Hematopoietic multipotent progenitor cell treated with erythropoietin and hydrocortisone succinate and interleukin-3 and kit ligand, for 8 days (in vitro differentiated cells): ENCODE data around the gene PPP1R13B.

Experiments
- DNase-seq: peaks from one replicate; pipeline ENCODE4 v3.0.0-alpha.2; 2015

PPP1R13B gene

DNA sequence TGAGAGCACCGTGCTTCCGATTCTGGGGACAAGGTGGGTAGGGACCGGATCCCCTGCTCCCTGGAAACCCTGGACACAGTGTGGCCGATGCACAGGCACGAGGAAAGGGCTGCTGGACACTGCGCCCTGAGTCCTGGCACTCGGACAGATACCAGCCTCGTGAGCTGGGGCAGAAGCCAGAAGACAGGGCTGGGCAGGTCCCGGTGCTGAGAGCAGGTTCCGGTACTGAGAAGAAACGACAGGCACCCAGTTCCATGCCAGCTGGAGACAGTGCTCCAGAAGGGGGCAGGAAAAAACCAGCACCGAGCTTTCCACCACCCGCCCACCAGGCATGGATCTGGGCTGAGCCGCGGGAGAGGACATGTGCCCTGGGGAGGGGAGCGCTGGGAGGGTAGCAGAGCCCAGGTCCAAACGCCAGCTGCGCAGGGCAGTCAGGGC lies 138.6 kb downstream of the PPP1R13B start:
- no peak for DNase-seq

DNA sequence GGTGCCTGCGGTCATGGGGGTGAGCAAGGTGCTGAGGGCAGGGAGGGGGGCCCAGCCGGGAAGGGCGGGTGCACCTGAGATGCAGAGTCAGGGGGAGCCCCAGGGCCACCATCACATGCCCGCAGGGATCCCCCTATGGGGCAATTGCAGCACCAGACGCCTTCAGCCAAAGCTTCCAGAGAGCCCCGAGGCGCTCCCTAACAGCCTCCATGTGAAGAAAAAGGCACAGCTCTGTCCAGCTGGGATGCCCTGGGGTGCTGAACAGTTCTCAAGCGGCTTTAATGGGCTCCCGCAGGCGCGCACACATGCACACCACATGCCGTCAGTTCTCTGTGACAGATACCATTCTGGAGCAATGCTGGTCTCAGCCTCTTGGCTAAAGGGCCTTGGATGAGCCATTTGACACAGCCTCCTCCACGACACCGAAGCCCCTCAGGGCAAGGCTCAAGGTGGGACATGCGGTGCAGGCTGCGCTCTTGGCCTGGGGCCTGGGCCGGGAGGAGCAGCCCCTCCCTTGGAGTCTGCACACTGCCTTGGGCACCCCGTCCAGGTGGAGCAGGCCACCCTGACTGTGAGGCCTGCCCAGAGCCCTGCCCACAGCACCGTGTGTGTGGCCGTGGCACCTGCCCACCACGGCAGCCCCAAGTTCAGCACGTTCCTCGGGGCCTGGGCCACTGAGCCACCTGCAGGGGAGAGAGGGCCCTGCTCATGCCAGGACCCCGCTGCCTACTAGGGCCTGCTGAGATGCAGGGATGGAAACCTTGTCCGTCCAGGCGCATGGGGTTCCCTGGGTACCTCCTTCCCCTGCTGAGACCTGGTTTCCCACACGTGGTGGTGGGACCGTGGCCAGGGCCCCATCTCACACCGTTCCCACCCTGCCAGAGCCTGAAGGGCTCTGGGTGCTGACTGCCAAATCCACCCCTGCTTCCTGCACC lies 139.8 kb downstream of the PPP1R13B start:
- DNase-seq, result no peak

- no peak for DNase-seq
These were observed 140.6 kb downstream of the PPP1R13B start for GRCh38 chr14:103706551-103707328.

GRCh38 chr14:103705504-103706284 lies 141.7 kb downstream of the PPP1R13B start:
- no peak for DNase-seq

DNA sequence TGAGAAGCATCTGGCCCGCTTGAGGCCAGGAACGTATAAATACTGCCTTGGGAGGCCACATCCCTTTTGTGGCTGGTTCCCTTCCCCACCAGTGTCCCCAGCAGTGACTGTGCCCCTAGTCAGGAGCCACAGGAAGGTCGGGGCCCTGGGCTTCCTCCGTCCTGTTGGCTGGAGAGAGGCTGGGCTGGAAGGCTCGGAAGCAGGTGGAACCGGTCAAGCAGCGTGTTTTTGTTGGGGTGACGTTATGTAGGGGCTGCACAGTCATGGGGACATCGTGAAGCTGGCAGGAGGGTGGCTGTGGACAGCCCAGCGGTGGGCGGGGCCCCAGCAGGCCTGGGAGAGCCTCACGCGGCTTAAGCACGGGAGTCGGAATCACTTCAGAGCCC lies 142.3 kb downstream of the PPP1R13B start:
- no peak for DNase-seq

GRCh38 chr14:103704708-103705107 lies 142.7 kb downstream of the PPP1R13B start:
- no peak for DNase-seq

- DNase-seq, result no peak
These were observed 143.7 kb downstream of the PPP1R13B start for GRCh38 chr14:103703433-103704385.

DNA sequence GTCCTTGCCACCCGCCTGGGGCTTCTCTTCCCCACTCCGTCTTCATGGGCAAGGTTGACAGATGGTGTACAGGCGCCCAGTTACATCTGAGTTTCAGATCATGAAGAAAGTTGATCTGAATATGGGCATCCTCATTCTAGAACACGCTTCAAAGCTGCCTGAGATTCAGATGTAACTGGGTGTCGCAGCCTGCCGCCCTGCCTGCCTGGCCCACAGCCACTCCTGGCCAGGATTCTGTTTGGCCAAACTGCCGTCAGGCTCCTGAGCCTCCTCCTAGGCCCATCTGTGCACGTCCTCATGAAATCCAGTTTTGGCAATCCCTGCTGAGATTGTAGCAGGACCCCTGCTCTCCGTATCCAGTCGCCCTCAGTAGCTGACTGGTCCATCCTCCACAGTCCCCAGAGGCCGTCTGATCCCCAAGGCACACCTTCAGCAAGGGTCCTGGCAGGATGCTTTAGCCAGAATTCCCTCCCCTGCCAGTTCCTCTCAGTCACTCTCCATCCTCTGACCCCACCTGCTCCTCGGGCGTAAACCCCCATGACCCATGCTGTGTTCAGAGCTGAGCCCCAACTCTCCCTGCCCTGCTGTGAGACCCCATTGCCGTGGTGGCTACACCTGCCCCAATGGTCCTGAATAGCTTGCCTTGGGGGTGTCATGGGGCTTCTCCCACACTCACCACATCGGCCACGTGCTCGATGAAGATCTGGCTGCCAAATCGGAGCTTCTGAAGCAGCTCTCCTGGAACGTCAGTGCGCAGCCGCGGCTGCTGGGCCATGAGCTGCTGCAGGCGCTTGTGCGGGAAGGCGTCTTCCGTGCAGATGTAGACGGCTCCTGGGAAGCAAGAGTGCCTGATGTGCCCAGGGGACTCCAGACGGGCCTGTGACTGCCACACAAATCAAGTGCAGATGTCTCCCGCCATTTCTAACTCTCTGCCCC lies 144.6 kb downstream of the PPP1R13B start:
- no peak for DNase-seq

DNA sequence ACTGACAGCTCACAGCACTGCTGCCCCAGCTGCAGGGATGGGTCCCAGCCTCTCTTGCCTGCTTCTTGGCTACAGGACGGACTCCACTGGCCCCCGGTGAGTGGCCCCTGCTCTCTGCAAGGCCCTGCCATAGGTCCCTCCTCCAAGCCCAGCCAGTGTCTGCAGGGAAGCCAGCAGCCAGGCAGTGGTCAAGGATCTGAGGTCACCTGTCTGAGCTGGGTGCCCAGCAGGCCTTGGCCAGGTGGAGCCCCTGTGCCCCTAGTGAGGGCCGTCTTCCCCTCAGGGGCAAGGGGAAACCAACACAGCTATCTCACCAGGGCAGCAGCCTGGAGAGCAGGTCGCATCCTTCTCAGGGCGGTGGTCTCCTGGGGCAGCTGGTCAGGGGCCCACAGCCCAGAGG lies 145.3 kb downstream of the PPP1R13B start:
- DNase-seq, result no peak

DNA sequence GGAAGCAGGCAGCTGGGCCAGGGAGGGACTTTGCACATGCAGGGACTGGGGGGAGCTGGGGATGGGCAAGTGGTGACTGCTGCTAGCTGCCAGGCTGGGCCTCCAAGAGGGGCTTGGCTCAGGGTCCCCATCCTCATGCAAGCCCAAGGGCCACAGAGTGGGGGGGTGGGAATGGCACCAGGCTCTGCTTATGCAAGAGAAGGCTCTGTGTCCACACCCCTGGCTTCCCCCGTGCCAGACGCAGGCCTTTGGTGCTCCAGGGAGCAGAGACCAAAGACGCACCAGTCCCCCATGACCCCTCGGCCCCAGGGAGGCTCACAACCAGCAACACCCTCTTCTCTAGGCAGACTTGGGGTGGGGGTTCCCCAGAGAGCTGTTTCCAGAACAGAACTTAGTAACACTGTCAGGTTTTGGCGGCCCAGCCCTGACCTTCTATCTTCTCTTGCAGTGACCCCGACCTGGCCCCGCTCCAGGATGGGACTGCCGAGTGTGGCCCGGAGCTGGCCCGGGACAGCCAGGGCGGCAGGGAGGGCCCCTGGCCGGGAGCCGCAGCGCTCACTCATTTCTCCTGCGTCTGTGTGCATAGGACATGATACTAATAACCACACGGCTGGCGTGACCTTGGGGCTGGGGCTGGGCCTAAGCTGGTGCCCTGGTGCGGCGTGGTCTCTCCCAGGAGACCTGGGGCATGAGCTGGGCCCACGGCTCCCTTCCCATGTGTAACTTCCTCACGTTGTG lies 146.5 kb downstream of the PPP1R13B start:
- no peak for DNase-seq

- DNase-seq, result no peak
These were observed 147.2 kb downstream of the PPP1R13B start for GRCh38 chr14:103699901-103700752.

GRCh38 chr14:103699261-103699661 lies 148.1 kb downstream of the PPP1R13B start:
- DNase-seq, result no peak

- DNase-seq, result no peak
These were observed 148.8 kb downstream of the PPP1R13B start for GRCh38 chr14:103698380-103699260.

GRCh38 chr14:103697603-103698379 lies 149.6 kb downstream of the PPP1R13B start:
- DNase-seq, result no peak

DNA sequence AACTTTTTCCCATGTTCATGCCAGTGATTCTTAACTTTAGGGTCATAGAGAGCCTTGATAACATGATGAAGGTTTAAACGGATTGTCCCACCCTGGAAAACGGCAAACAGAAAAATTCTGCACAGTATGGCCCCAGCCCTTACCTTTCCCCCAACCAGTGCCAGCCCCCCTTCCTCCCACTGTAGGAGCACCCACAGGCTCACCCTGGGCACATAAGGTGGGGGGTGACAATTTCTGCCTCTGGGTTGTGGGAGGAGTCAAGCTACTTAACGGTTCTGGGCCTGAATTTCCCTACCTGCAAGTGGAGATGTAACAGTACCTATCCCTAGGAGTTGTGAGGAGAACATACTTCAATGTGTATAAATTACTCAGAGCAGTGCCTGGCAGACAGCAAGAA lies 150.2 kb downstream of the PPP1R13B start:
- no peak for DNase-seq

- DNase-seq, result no peak
These were observed 150.8 kb downstream of the PPP1R13B start for GRCh38 chr14:103696466-103697071.

DNA sequence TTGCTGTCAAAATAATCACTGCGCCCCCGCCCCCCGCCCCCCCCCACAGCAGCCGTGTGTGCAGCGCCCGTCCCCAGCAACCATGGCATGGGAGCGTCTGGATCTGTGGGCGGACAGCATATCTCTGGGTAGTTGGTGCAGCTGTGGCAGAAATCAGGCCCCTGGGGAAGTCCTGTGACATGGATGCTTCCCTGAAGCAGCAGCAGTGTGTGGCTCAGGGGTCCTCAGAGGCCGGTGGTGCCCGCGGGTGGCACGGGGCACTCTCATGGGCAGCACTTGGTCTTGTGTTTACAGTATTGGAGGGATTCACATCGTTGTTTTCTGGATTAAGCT lies 151.3 kb downstream of the PPP1R13B start:
- DNase-seq, result no peak
